Urothelium cell line (cell line): ENCODE data around the gene MSI1.
"Not testable (repeated sequence)": the region's sequence is repeated elsewhere in the genome, so short reads cannot be mapped to it uniquely, and the experiment has no call there.

ENCODE experiments used
- DNase-seq: peaks from one replicate; pipeline ENCODE4 v3.0.0; 2011; ENCODE audit warnings: low spot score, mixed read lengths
- FAIRE-seq: peaks from 2 replicates; lab custom pipeline; 2011; peaks lifted over from hg19 to GRCh38; lab: Jason Lieb, UNC

The MSI1 gene

GRCh38 chr12:120358412-120359100 is 10.4 kb downstream of the MSI1 start:
- no peak for FAIRE-seq
- no peak for DNase-seq

GRCh38 chr12:120357104-120357503 is 11.9 kb downstream of the MSI1 start:
- FAIRE-seq, result no peak
- no peak for DNase-seq

- peak; percentile 94 for FAIRE-seq
- peak; percentile 98 for DNase-seq
Measured at GRCh38 chr12:120356567-120357030, 12.4 kb downstream of the MSI1 start.

GRCh38 chr12:120353556-120354317 is 15.2 kb downstream of the MSI1 start:
- no peak for FAIRE-seq
- DNase-seq, result no peak

- FAIRE-seq (no peak), DNase-seq (no peak)
Measured at GRCh38 chr12:120353136-120353535, 15.8 kb downstream of the MSI1 start.

GRCh38 chr12:120352117-120352516 is 16.8 kb downstream of the MSI1 start:
- no peak for FAIRE-seq

GRCh38 chr12:120350576-120351350 is 18.2 kb downstream of the MSI1 start:
- no peak for FAIRE-seq
- DNase-seq, result no peak

More at GRCh38 chr12:120352117-120352516, 16.8 kb downstream of the MSI1 start:
- no peak for DNase-seq

- DNase-seq (no peak), FAIRE-seq (no peak)
Measured at GRCh38 chr12:120347766-120348165, 21.2 kb downstream of the MSI1 start.

- DNase-seq, result no peak
- FAIRE-seq, result no peak
Measured at GRCh38 chr12:120346681-120347080, 22.3 kb downstream of the MSI1 start.

GRCh38 chr12:120346031-120346430 is 22.9 kb downstream of the MSI1 start:
- FAIRE-seq (no peak), DNase-seq (no peak)

GRCh38 chr12:120343692-120344091 is 25.3 kb downstream of the MSI1 start:
- DNase-seq (no peak), FAIRE-seq (no peak)

GRCh38 chr12:120343039-120343537 is 25.9 kb downstream of the MSI1 start:
- FAIRE-seq, result no peak
- no peak for DNase-seq

GRCh38 chr12:120342175-120343038 is 26.6 kb downstream of the MSI1 start:
- FAIRE-seq (no peak), DNase-seq (no peak)

- DNase-seq (no peak), FAIRE-seq (no peak)
Measured at GRCh38 chr12:120339256-120339655, 29.7 kb downstream of the MSI1 start.

- FAIRE-seq (no peak), DNase-seq (no peak)
Measured at GRCh38 chr12:120337730-120338129, 31.2 kb downstream of the MSI1 start.

GRCh38 chr12:120336392-120336791 is 32.6 kb downstream of the MSI1 start:
- not testable (repeated sequence) for FAIRE-seq, DNase-seq

- not testable (repeated sequence) for DNase-seq, FAIRE-seq
Measured at GRCh38 chr12:120335447-120335846, 33.5 kb downstream of the MSI1 start.

- FAIRE-seq, result no peak
- no peak for DNase-seq
Measured at GRCh38 chr12:120332523-120332922, 36.4 kb downstream of the MSI1 start.

- FAIRE-seq, result no peak
- DNase-seq, result no peak
Measured at GRCh38 chr12:120332041-120332440, 36.9 kb downstream of the MSI1 start.

GRCh38 chr12:120331390-120331789 is 37.6 kb downstream of the MSI1 start:
- DNase-seq (no peak), FAIRE-seq (no peak)
